HCEC 1CT (cell line): Measurements from ENCODE around the gene TAS2R50.

Experiments used
- DNase-seq: peaks from one replicate; pipeline ENCODE4 v3.0.0-alpha.2; 2017

TAS2R50 gene

GRCh38 chr12:10943167-10943566 lies 43.5 kb downstream of the TAS2R50 start:
- DNase-seq = no peak

DNA sequence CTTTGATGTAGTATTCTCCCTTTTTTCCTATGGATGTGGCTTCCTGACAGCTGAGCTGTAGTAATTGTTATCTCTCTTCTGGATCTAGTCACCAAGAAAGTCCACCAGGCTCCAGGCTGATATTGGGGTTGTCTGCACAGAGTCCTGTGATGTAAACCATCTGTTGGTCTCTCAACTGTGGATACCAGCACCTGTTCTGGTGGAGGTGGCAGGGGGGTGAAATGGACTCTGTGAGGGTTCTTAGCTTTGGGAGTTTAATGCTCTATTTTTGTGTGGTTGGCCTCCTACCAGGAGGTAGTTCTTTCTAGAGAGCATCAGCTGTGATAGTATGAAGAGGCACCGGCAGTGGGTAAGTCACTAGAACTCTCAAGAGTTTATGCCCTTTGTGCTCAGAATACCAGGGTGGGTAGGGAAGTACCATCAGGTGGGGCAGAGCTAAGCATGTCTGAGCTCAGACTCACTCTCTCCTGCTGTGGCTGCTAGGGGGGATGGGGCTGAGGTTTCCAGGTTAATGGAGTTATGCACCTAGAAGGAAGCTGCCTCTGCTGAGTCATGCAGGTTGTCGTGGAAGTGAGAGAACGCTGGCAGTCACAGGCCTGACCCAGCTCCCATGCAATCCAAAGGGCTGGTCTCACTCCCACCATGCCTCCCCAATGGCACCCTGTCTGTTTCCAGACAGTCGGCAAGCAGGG lies 44.6 kb downstream of the TAS2R50 start:
- no peak for DNase-seq

- no peak for DNase-seq
Observed at GRCh38 chr12:10941369-10941768, 45.3 kb downstream of the TAS2R50 start.

DNA sequence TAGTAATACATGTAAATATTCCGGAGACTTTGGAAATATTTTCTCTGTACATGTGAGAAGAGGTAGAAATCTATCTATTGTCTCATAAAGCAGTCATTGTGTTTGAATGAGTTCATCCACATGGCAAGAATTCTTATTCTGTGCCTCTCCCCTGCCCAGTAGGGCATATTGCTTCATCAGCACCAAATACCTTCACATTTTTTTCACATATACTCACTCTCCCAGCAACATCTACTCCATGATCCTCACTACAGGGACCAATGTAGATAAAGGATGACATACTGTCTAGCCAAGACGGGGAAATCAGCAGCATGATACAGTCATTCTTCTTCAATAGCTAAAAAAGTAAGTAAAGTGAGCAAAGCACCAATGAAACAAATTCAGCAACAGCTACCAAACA lies 46.3 kb downstream of the TAS2R50 start:
- DNase-seq = peak; percentile 62

- no peak for DNase-seq
Observed at GRCh38 chr12:10939163-10939562, 47.5 kb downstream of the TAS2R50 start, which contains the start of gene TAS2R14. Gene TAS2R14 (minus strand): TSS chr12:10939263. CDS start chr12:10939207, 56 bp downstream.

GRCh38 chr12:10936506-10936905 lies 50.2 kb downstream of the TAS2R50 start:
- DNase-seq = no peak
